HEK293T (cell line): ENCODE data around the gene LYRM1.

Source experiments
- BHLHE40 ChIP-seq: fragments of 450-650 bp; IDR thresholded peaks from 2 replicates; pipeline ENCODE4 v1.6.1; 2016; ENCODE audit warnings: mild to moderate bottlenecking, moderate library complexity, borderline replicate concordance
- ELF4 ChIP-seq: fragments of 450-650 bp; IDR thresholded peaks from 2 replicates; pipeline ENCODE4 v1.6.1; 2017; ENCODE audit warnings: antibody characterized with exemption
- FOXK2 ChIP-seq: fragments of 450-650 bp; IDR thresholded peaks from 2 replicates; pipeline ENCODE4 v1.6.1; 2016; ENCODE audit warnings: mild to moderate bottlenecking
- FOXM1 ChIP-seq: fragments of 450-650 bp; IDR thresholded peaks from 2 replicates; pipeline ENCODE4 v1.6.1; 2017; ENCODE audit warnings: mild to moderate bottlenecking, borderline replicate concordance
- NFRKB ChIP-seq: fragments of 450-650 bp; IDR thresholded peaks from 2 replicates; pipeline ENCODE4 v1.6.1; 2016; ENCODE audit warnings: mild to moderate bottlenecking, moderate library complexity
- SP1 ChIP-seq: fragments of 450-650 bp; IDR thresholded peaks from 2 replicates; pipeline ENCODE4 v1.6.1; 2017

GRCh38 chr16:20900299-20901067, at the start of gene LYRM1, which contains the start of gene DCUN1D3:
- TF ChIP-seq SP1 (no peak), BHLHE40 (peak; percentile 78), FOXK2 (no peak), ELF4 (peak; percentile 63), NFRKB (no peak), FOXM1 (no peak)
